ENCODE data around the gene HAO1.
"Not testable (repeated sequence)": the region's sequence is repeated elsewhere in the genome, so short reads cannot be mapped to it uniquely, and the experiment has no call there.

HAO1 gene

GRCh38 chr20:7940341-7940740 lies at the start of gene HAO1:
HAO1 (minus strand) TSS chr20:7940458; CDS start chr20:7940422, 36 bp downstream.
- DNase-seq (ENCODE audit: low read depth in 2 of 2, low spot score in 1 of 2): no peak

- DNase-seq (ENCODE audit: low read depth in 2 of 2, low spot score in 1 of 2): no peak
Observed at GRCh38 chr20:7989379-7989778, 49.1 kb upstream of the HAO1 start.

- DNase-seq (ENCODE audit: low read depth in 2 of 2, low spot score in 1 of 2): no peak
Observed at GRCh38 chr20:7985916-7986315, 45.7 kb upstream of the HAO1 start.

- no peak for DNase-seq (ENCODE audit: low read depth in 2 of 2, low spot score in 1 of 2)
Observed at GRCh38 chr20:7984192-7984591, 43.9 kb upstream of the HAO1 start.

GRCh38 chr20:7981374-7981773 lies 41.1 kb upstream of the HAO1 start:
- DNase-seq (ENCODE audit: low read depth in 2 of 2, low spot score in 1 of 2): no peak

- DNase-seq (ENCODE audit: low read depth in 2 of 2, low spot score in 1 of 2): no peak
Observed at GRCh38 chr20:7980332-7981046, 40.2 kb upstream of the HAO1 start.

- DNase-seq (ENCODE audit: low read depth in 2 of 2, low spot score in 1 of 2): no peak
Observed at GRCh38 chr20:7977709-7978108, 37.5 kb upstream of the HAO1 start.

- DNase-seq (ENCODE audit: low read depth in 2 of 2, low spot score in 1 of 2): no peak
Observed at GRCh38 chr20:7975851-7976414, 35.7 kb upstream of the HAO1 start.

- DNase-seq (ENCODE audit: low read depth in 2 of 2, low spot score in 1 of 2): no peak
Observed at GRCh38 chr20:7974785-7975435, 34.7 kb upstream of the HAO1 start.

- no peak for DNase-seq (ENCODE audit: low read depth in 2 of 2, low spot score in 1 of 2)
Observed at GRCh38 chr20:7971536-7972280, 31.4 kb upstream of the HAO1 start.

GRCh38 chr20:7967199-7967844 lies 27.1 kb upstream of the HAO1 start:
- DNase-seq (ENCODE audit: low read depth in 2 of 2, low spot score in 1 of 2): no peak

- no peak for DNase-seq (ENCODE audit: low read depth in 2 of 2, low spot score in 1 of 2)
Observed at GRCh38 chr20:7966176-7966575, 25.9 kb upstream of the HAO1 start.

GRCh38 chr20:7959484-7959883 lies 19.2 kb upstream of the HAO1 start:
- no peak for DNase-seq (ENCODE audit: low read depth in 2 of 2, low spot score in 1 of 2)

GRCh38 chr20:7956561-7956960 lies 16.3 kb upstream of the HAO1 start:
- not testable (repeated sequence) for DNase-seq (ENCODE audit: low read depth in 2 of 2, low spot score in 1 of 2)

GRCh38 chr20:7950387-7950786 lies 10.1 kb upstream of the HAO1 start:
- no peak for DNase-seq (ENCODE audit: low read depth in 2 of 2, low spot score in 1 of 2)

- no peak for DNase-seq (ENCODE audit: low read depth in 2 of 2, low spot score in 1 of 2)
Observed at GRCh38 chr20:7943891-7944290, 3.6 kb upstream of the HAO1 start.

GRCh38 chr20:7939663-7940062 lies 595 bp downstream of the HAO1 start:
- DNase-seq (ENCODE audit: low read depth in 2 of 2, low spot score in 1 of 2): no peak

- no peak for DNase-seq (ENCODE audit: low read depth in 2 of 2, low spot score in 1 of 2)
Observed at GRCh38 chr20:7938058-7938457, 2.2 kb downstream of the HAO1 start.

GRCh38 chr20:7937328-7937727 lies 2.9 kb downstream of the HAO1 start:
- no peak for DNase-seq (ENCODE audit: low read depth in 2 of 2, low spot score in 1 of 2)

GRCh38 chr20:7935027-7935551 lies 5.2 kb downstream of the HAO1 start:
- no peak for DNase-seq (ENCODE audit: low read depth in 2 of 2, low spot score in 1 of 2)

GRCh38 chr20:7933346-7933745 lies 6.9 kb downstream of the HAO1 start:
- DNase-seq (ENCODE audit: low read depth in 2 of 2, low spot score in 1 of 2): no peak

All from stimulated activated CD8-positive, alpha-beta memory T cell treated with anti-CD3 and anti-CD28 coated beads, Interleukin-4, amount 100 ng/mL, for 4 hours (primary cell).